ENCODE results near the gene C14orf119. TPM values are rescaled to one million over a fixed set of nuclear protein-coding genes. Genes with fewer than 3 reads are reported as not detected.
A peak's percentile ranks its signal among the peaks of the same experiment; 100 is the strongest.

Gene C14orf119
- total RNA-seq, 1 experiment from 2014 or later: 65.1 TPM

- Mint-ChIP-seq H3K9me3 (no peaks in the 10 kb centered on the region), H3K27me3 (ENCODE audit: low read depth) (no peaks in the 10 kb centered on the region; the same call in 1 of the 2 replicates), H3K4me1 (peaks cover 35 to 48% of the 10 kb centered on the region in 2 experiments), H3K27ac (peak overlapping the region; percentile 98 to 100 (median 98)), H3K36me3 (ENCODE audit: insufficient read depth in 1 of 3, low read depth in 3 of 3) (peaks cover 38 to 82% (median 72%) of the 10 kb centered on the region in 3 experiments; a peak in 6 of 7 replicates), H3K4me3 (peak overlapping the region; percentile 87 to 99)
- Histone ChIP-seq H3K4me2 (ENCODE audit: insufficient read depth, insufficient read length, low read length) (peak overlapping the region; percentile 98), H2BK5ac (ENCODE audit: insufficient read length, low read length) (no peak overlapping the region), H3K23ac (ENCODE audit: insufficient read length, low read depth, low read length) (no peak overlapping the region), H3K23me2 (ENCODE audit: insufficient read length, low read depth, low read length, poor library complexity, severe bottlenecking) (peaks cover 12% of the 10 kb centered on the region), H3K14ac (ENCODE audit: insufficient read depth, low read length) (peak overlapping the region; percentile 91; the same call in 1 of the 2 replicates), H3K79me1 (ENCODE audit: insufficient read depth, low read depth, low read length, poor library complexity, severe bottlenecking) (peaks cover 11% of the 10 kb centered on the region), H2BK15ac (ENCODE audit: low read depth, low read length) (no peak overlapping the region), H3K9me3 (ENCODE audit: control insufficient read depth, low read depth, low read length) (no peaks in the 10 kb centered on the region), H3K27ac (ENCODE audit: insufficient read length, low read depth, low read length) (peak overlapping the region; percentile 28), H3K4ac (ENCODE audit: low read depth, low read length) (no peak overlapping the region; the same call in 1 of the 2 replicates), H4K91ac (ENCODE audit: insufficient read length, low read depth, low read length) (no peak overlapping the region), H2BK120ac (ENCODE audit: low read depth, low read length, poor library complexity, severe bottlenecking) (no peak overlapping the region), H2BK12ac (ENCODE audit: insufficient read length, low read depth, low read length) (no peak overlapping the region), H3K9ac (ENCODE audit: extremely low read depth, insufficient read length, low read length) (peak overlapping the region; percentile 93), H2BK20ac (ENCODE audit: low read depth, low read length, poor library complexity, severe bottlenecking) (no peak overlapping the region), H3T11ph (ENCODE audit: low read length) (no peak overlapping the region), H3K56ac (ENCODE audit: insufficient read length, low read depth, low read length) (no peak overlapping the region), H3K18ac (ENCODE audit: insufficient read length, low read depth, low read length) (peak overlapping the region; percentile 74), H4K5ac (ENCODE audit: insufficient read length, low read depth, low read length) (no peak overlapping the region), H3K27me3 (ENCODE audit: insufficient read depth, low read length) (no peaks in the 10 kb centered on the region), H3K79me2 (ENCODE audit: insufficient read depth, low read length) (peaks cover 5% of the 10 kb centered on the region; the same call in 1 of the 2 replicates), H2AFZ (ENCODE audit: low read length) (no peak overlapping the region), H3K4me1 (ENCODE audit: insufficient read depth, low read length) (0 out of 2 replicates have a peak, but pooled peaks cover 3% of the 10 kb centered on the region), H4K8ac (replicated peaks; ENCODE audit: insufficient read length, low read depth, low read length) (no peak overlapping the region), H2AK5ac (ENCODE audit: insufficient read length, low read length) (no peak overlapping the region), H4K20me1 (ENCODE audit: control insufficient read depth, insufficient read depth, insufficient read length) (peaks cover 3% of the 10 kb centered on the region)
- DNase-seq: peak; percentile 94
- TF ChIP-seq CTCF (conservative IDR thresholded peaks at IDR 0.05): no peak
- WGBS (ENCODE audit: extremely low coverage, insufficient read length, low lambda C conversion rate): 100% methylated on average over 1 of the region's 14 CpGs
Observed at GRCh38 chr14:23071244-23071920, 23.9 kb upstream of the C14orf119 start.

Data from H9 (cell line).